ENCODE data around the gene WDR82.
A peak's percentile ranks its signal among the peaks of the same experiment; 100 is the strongest.

WDR82 gene

DNA sequence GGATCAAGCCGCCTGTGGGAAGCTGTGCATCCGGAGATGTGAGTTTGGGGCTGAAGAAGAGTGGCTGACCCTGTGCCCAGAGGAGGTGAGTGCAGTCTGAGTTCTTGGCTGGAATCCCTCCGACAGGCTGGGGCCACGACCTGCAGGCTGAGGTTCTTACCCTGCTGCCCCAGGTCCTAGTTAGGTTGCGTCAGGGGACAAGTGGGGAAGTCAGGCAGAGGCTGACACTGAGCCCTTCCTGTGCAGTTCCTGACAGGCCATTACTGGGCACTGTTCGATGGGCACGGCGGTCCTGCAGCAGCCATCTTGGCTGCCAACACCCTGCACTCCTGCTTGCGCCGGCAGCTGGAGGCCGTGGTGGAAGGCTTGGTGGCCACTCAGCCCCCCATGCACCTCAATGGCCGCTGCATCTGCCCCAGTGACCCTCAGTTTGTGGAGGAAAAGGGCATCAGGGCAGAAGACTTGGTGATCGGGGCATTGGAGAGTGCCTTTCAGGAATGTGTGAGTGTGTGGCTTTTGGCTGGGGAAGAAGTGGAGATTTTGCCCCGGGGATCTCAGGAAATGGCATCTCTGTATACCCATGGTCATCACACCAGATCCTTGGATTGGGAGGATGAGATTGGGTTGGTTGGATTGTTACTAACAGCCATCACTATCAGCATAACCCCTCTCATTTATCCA, 31.6 kb downstream of the WDR82 start:
- H3K4me3 ChIP-seq (ENCODE audit: low read depth, low read length): no peak overlapping the region
- no peak for TF ChIP-seq CTCF (IDR thresholded peaks at IDR 0.05; ENCODE audit: low read depth, low read length)

DNA sequence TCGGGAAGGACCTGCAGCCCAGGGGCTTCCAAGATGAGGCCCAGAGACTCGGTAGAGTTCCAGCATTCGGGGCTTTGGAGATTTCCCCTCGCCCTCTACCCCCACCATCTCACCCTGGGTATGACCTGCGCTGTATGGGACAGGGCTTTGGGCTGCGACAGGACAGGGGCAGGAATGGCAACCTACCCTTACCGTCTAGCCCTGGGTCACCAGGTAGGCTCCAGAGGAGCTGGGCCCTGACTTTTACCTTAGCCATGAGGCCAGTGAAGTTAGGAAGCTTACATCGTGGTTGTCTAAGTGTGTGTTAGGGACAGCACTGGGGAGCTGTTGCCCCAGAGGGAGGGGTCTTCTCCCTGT, 32.2 kb downstream of the WDR82 start:
- peak overlapping the region; percentile 63 for H3K4me3 ChIP-seq (ENCODE audit: low read depth, low read length)
- TF ChIP-seq CTCF (IDR thresholded peaks at IDR 0.05; ENCODE audit: low read depth, low read length): no peak

GRCh38 chr3:52245322-52246263, 32.9 kb downstream of the WDR82 start, which contains the start of gene PPM1M:
PPM1M (plus strand) TSS chr3:52245759; CDS start chr3:52245825, 66 bp downstream.
- peak within 1 kb of the TSS; percentile 63 for H3K4me3 ChIP-seq (ENCODE audit: low read depth, low read length)
- no peak for TF ChIP-seq CTCF (IDR thresholded peaks at IDR 0.05; ENCODE audit: low read depth, low read length)

DNA sequence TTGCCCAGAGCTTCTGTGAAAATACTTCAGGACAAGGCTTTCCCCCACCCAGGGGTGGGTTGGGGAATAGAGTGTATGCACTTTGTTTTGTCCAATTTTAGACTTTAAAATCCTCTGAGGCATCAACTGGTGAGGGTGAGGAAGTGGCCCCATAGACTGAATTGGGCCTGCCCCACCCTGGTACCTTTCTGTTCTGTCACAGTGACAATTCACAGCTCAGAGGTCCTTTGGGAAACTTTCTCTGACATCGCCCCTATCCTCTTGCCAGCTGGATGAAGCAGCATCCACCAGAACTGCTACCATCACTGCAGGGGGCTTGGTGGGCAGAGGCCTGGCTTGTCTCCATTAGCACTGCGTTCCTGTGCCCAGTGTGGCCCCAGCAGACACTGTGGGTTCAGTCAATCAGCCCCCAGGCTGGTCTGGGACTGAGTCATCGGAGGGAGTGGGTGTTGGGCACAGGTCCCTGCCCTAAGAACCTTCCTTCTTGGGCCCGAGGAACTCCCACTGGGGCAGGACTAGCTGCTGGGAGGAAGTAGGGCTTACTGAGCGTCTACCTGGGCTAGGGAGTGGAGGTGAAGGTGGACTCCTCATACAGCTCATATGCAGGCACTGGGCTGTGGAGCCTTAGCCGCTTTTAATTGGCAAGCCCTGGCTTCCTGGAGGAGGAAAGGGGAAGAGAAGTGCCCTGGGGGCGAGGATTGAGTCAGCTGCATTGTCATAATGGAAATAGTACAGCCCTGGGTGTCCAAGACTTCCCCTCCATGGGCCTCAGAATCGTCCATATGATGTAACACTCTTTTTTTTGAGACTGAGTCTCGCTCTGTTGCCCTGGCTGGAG, 34.4 kb downstream of the WDR82 start:
- H3K4me3 ChIP-seq (ENCODE audit: low read depth, low read length): no peak overlapping the region
- no peak for TF ChIP-seq CTCF (IDR thresholded peaks at IDR 0.05; ENCODE audit: low read depth, low read length)

DNA sequence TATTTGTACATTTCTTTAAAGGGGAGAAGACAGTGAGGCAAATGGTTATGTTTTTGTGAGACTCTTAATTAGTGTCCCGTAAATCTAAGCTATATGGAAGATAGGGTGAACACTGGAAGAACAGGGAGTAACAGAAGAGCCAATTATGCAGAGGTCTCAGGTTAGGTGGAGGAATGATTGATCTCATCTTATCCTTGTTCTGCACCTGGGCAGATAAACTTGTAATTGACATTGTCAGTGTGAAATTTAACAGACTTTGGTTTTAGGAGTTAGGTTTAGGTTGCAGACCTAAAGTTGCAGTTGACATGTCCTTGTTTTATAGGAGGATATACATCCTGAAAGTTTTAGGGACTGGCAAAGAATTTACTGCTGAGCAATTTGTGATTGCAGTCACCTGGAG, 36.4 kb downstream of the WDR82 start:
- no peak for TF ChIP-seq CTCF (IDR thresholded peaks at IDR 0.05; ENCODE audit: low read depth, low read length)

GRCh38 chr3:52240886-52241370, 37.5 kb downstream of the WDR82 start:
- TF ChIP-seq CTCF (IDR thresholded peaks at IDR 0.05; ENCODE audit: low read depth, low read length): no peak

More for the DNA sequence above, 36.4 kb downstream of the WDR82 start:
- no peak overlapping the region for H3K4me3 ChIP-seq (ENCODE audit: low read depth, low read length)

More at GRCh38 chr3:52240886-52241370, 37.5 kb downstream of the WDR82 start:
- H3K4me3 ChIP-seq (ENCODE audit: low read depth, low read length): no peak overlapping the region

All from WI38 (cell line).